PC-3 (cell line): ENCODE data around the gene CYP17A1.

ENCODE experiments used
- EZH2 ChIP-seq: fragments of 300-600 bp; sonication (generic); IDR thresholded peaks from one replicate; pipeline ENCODE4 v1.6.1; 2017; ENCODE audit warnings: antibody characterized with exemption, mild to moderate bottlenecking, low read length; ENCODE audit not compliant: unreplicated experiment
- EZH2phosphoT487 ChIP-seq: fragments of 300-600 bp; sonication (generic); IDR thresholded peaks from 2 replicates; pipeline ENCODE4 v1.6.1; 2018; ENCODE audit warnings: mild to moderate bottlenecking, antibody characterized with exemption, low read length, borderline replicate concordance
- TF ChIP-seq, protein P1 (sequence below): fragments of 300-600 bp; sonication (generic); conservative IDR thresholded peaks from 2 replicates; pipeline ENCODE4 v1.5.1; 2017; ENCODE audit warnings: antibody characterized with exemption, low read depth, mild to moderate bottlenecking, low read length

DNA sequence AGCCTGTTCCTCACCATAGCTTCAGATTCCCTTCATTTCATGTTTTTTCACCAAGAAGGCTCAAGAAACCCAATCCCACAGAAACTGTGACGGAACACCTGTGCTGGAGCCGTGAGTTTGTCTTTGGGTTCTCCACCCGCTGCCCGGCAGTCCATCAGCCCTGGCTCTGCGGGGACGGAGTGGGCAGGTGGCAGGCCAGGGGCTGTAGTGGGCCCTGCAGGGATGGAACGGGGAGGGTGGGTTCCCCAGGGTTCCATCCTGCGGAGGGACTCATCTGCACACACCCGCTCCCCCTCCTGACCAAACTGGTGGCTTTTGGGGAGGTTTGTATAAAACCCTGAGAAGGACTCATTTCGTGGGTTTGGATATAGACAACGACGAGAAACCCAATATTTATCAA lies 15.0 kb downstream of the CYP17A1 start:
- TF ChIP-seq, protein P1, sequence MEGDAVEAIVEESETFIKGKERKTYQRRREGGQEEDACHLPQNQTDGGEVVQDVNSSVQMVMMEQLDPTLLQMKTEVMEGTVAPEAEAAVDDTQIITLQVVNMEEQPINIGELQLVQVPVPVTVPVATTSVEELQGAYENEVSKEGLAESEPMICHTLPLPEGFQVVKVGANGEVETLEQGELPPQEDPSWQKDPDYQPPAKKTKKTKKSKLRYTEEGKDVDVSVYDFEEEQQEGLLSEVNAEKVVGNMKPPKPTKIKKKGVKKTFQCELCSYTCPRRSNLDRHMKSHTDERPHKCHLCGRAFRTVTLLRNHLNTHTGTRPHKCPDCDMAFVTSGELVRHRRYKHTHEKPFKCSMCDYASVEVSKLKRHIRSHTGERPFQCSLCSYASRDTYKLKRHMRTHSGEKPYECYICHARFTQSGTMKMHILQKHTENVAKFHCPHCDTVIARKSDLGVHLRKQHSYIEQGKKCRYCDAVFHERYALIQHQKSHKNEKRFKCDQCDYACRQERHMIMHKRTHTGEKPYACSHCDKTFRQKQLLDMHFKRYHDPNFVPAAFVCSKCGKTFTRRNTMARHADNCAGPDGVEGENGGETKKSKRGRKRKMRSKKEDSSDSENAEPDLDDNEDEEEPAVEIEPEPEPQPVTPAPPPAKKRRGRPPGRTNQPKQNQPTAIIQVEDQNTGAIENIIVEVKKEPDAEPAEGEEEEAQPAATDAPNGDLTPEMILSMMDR, result no peak
- TF ChIP-seq EZH2 (no peak), EZH2phosphoT487 (no peak)
